Measurements from ENCODE around the gene PLCXD1. TPM values are rescaled to one million over a fixed set of nuclear protein-coding genes. Genes with fewer than 3 reads are reported as not detected.

Gene PLCXD1
- total RNA-seq, 1 donor from 2014 or later: 20.2 TPM

- Histone ChIP-seq H3K27me3 (ENCODE audit: control insufficient read depth, insufficient read depth, low read length) (no peaks in the 10 kb centered on the region), H3K4me3 (ENCODE audit: low read depth, low read length) (no peak overlapping the region), H3K36me3 (ENCODE audit: control insufficient read depth, insufficient read depth, low read length) (no peaks in the 10 kb centered on the region)
- TF ChIP-seq CTCF (IDR thresholded peaks at IDR 0.05; ENCODE audit: insufficient read depth, low read length, poor library complexity, severe bottlenecking): no peak
- DNase-seq (ENCODE audit: low read depth): no peak
Measured at GRCh38 chrX:337331-337831, 56.2 kb downstream of the PLCXD1 start.

GRCh38 chrX:338281-338835 lies 57.2 kb downstream of the PLCXD1 start:
- Histone ChIP-seq H3K27me3 (ENCODE audit: control insufficient read depth, insufficient read depth, low read length) (no peaks in the 10 kb centered on the region), H3K4me3 (ENCODE audit: low read depth, low read length) (no peak overlapping the region), H3K36me3 (ENCODE audit: control insufficient read depth, insufficient read depth, low read length) (no peaks in the 10 kb centered on the region)
- DNase-seq (ENCODE audit: low read depth): no peak
- TF ChIP-seq CTCF (IDR thresholded peaks at IDR 0.05; ENCODE audit: insufficient read depth, low read length, poor library complexity, severe bottlenecking): no peak

- no peak for DNase-seq (ENCODE audit: low read depth)
- no peaks in the 10 kb centered on the region for H3K36me3 ChIP-seq (ENCODE audit: control insufficient read depth, insufficient read depth, low read length)
Measured at GRCh38 chrX:338836-339400, 57.7 kb downstream of the PLCXD1 start.

GRCh38 chrX:340121-340520 lies 58.9 kb downstream of the PLCXD1 start:
- DNase-seq (ENCODE audit: low read depth): no peak

More at GRCh38 chrX:338836-339400, 57.7 kb downstream of the PLCXD1 start:
- Histone ChIP-seq H3K27me3 (ENCODE audit: control insufficient read depth, insufficient read depth, low read length) (no peaks in the 10 kb centered on the region), H3K4me3 (ENCODE audit: low read depth, low read length) (no peak overlapping the region)
- TF ChIP-seq CTCF (IDR thresholded peaks at IDR 0.05; ENCODE audit: insufficient read depth, low read length, poor library complexity, severe bottlenecking): no peak

GRCh38 chrX:340641-341423 lies 59.7 kb downstream of the PLCXD1 start:
- TF ChIP-seq CTCF (IDR thresholded peaks at IDR 0.05; ENCODE audit: insufficient read depth, low read length, poor library complexity, severe bottlenecking): no peak
- H3K27me3 ChIP-seq (ENCODE audit: control insufficient read depth, insufficient read depth, low read length): no peaks in the 10 kb centered on the region
- DNase-seq (ENCODE audit: low read depth): no peak
- no peak overlapping the region for H3K4me3 ChIP-seq (ENCODE audit: low read depth, low read length)
- H3K36me3 ChIP-seq (ENCODE audit: control insufficient read depth, insufficient read depth, low read length): no peaks in the 10 kb centered on the region

More at GRCh38 chrX:340121-340520, 58.9 kb downstream of the PLCXD1 start:
- H3K36me3 ChIP-seq (ENCODE audit: control insufficient read depth, insufficient read depth, low read length): no peaks in the 10 kb centered on the region
- no peak for TF ChIP-seq CTCF (IDR thresholded peaks at IDR 0.05; ENCODE audit: insufficient read depth, low read length, poor library complexity, severe bottlenecking)
- no peaks in the 10 kb centered on the region for H3K27me3 ChIP-seq (ENCODE audit: control insufficient read depth, insufficient read depth, low read length)
- H3K4me3 ChIP-seq (ENCODE audit: low read depth, low read length): no peak overlapping the region
